HL-60 (cell line): Measurements from ENCODE around the gene NRXN3.

Experiments used
- GABPA ChIP-seq: IDR thresholded peaks from 2 replicates; pipeline ENCODE4 v1.6.1; 2012; ENCODE audit warnings: low read depth
- POLR2AphosphoS5 ChIP-seq: IDR thresholded peaks from 2 replicates; pipeline ENCODE4 v1.6.1; 2012; ENCODE audit warnings: low read depth
- SPI1 ChIP-seq: IDR thresholded peaks from 2 replicates; pipeline ENCODE4 v1.6.1; 2012; ENCODE audit warnings: low read depth, mild to moderate bottlenecking, borderline replicate concordance
- TF ChIP-seq, protein P1 (sequence below): IDR thresholded peaks from one replicate; pipeline ENCODE4 v1.5.1; 2011; ENCODE audit warnings: low read length, control low read depth, inconsistent platforms; ENCODE audit not compliant: insufficient read depth
- TF ChIP-seq, protein P2 (sequence below): IDR thresholded peaks from 2 replicates; pipeline ENCODE4 v1.6.1; 2012; ENCODE audit warnings: low read depth; ENCODE audit not compliant: insufficient replicate concordance

DNA sequence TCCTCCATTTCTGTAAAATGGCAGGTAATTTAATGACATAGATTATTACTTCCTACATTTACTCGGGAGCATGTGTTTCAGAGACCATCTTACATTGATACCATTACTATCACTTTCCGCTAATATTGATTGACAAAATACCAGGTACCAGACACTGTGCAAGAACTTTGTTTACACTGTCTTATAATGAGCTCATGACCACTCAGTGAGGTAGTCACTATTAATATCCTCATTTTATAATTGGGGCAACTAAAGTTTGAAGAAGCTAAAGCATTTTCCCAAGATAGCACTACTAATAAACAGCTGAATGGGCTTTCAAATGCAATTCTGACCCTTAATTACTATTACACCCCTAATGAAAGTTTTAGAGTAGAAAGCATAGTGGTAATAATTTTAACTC, 1306.4 kb downstream of the NRXN3 start:
- TF ChIP-seq, protein P1, sequence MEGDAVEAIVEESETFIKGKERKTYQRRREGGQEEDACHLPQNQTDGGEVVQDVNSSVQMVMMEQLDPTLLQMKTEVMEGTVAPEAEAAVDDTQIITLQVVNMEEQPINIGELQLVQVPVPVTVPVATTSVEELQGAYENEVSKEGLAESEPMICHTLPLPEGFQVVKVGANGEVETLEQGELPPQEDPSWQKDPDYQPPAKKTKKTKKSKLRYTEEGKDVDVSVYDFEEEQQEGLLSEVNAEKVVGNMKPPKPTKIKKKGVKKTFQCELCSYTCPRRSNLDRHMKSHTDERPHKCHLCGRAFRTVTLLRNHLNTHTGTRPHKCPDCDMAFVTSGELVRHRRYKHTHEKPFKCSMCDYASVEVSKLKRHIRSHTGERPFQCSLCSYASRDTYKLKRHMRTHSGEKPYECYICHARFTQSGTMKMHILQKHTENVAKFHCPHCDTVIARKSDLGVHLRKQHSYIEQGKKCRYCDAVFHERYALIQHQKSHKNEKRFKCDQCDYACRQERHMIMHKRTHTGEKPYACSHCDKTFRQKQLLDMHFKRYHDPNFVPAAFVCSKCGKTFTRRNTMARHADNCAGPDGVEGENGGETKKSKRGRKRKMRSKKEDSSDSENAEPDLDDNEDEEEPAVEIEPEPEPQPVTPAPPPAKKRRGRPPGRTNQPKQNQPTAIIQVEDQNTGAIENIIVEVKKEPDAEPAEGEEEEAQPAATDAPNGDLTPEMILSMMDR: no peak
- TF ChIP-seq SPI1 (no peak), POLR2AphosphoS5 (no peak), GABPA (no peak)
- TF ChIP-seq, protein P2, sequence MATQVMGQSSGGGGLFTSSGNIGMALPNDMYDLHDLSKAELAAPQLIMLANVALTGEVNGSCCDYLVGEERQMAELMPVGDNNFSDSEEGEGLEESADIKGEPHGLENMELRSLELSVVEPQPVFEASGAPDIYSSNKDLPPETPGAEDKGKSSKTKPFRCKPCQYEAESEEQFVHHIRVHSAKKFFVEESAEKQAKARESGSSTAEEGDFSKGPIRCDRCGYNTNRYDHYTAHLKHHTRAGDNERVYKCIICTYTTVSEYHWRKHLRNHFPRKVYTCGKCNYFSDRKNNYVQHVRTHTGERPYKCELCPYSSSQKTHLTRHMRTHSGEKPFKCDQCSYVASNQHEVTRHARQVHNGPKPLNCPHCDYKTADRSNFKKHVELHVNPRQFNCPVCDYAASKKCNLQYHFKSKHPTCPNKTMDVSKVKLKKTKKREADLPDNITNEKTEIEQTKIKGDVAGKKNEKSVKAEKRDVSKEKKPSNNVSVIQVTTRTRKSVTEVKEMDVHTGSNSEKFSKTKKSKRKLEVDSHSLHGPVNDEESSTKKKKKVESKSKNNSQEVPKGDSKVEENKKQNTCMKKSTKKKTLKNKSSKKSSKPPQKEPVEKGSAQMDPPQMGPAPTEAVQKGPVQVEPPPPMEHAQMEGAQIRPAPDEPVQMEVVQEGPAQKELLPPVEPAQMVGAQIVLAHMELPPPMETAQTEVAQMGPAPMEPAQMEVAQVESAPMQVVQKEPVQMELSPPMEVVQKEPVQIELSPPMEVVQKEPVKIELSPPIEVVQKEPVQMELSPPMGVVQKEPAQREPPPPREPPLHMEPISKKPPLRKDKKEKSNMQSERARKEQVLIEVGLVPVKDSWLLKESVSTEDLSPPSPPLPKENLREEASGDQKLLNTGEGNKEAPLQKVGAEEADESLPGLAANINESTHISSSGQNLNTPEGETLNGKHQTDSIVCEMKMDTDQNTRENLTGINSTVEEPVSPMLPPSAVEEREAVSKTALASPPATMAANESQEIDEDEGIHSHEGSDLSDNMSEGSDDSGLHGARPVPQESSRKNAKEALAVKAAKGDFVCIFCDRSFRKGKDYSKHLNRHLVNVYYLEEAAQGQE: no peak
